SK-N-SH (cell line): ENCODE measurements around the gene ELF4. TPM values are rescaled to one million over a fixed set of nuclear protein-coding genes. Genes with fewer than 3 reads are reported as not detected.

Experiments
- CTCF ChIA-PET: fragments of 300-600, 350-600 bp; formaldehyde crosslinking; extraction: SDS; loops from one replicate; lab custom pipeline; 2021; lab: Yijun Ruan, JAX
- POLR2A ChIA-PET: fragments of 350-600 bp; sonication (Branson Sonifier 250); formaldehyde crosslinking; extraction: SDS; loops from one replicate; lab custom pipeline; 2020; ENCODE audit warnings: antibody characterized with exemption, inconsistent platforms; lab: Yijun Ruan, JAX
- DNase-seq: peaks from one replicate; pipeline ENCODE4 v3.0.0; 2012
- H2AFZ ChIP-seq: fragments of 200-600 bp; sonication (generic); 2 replicates; pipeline ENCODE4 v1.8.1; 2016; ENCODE audit warnings: antibody characterized with exemption, mild to moderate bottlenecking, low read depth
- H3F3A ChIP-seq: fragments of 200-600 bp; sonication (generic); replicated peaks from 2 replicates; pipeline ENCODE3; 2016; ENCODE audit warnings: antibody characterized with exemption, mild to moderate bottlenecking; ENCODE audit not compliant: insufficient read depth
- H3K27ac ChIP-seq, 2 experiments: fragments of 200-500 bp in 1 of 2; fragments of 200-600 bp in 1 of 2; sonication (Bioruptor generic) in 1 of 2; sonication (generic), shearing (Covaris generic) in 1 of 2; 2 replicates each; pipeline versions ENCODE4 v1.5.1 to v1.6.1; 2014 to 2016; ENCODE audit warnings: low read depth in 2 of 2, inconsistent platforms in 1 of 2, low read length in 1 of 2, mild to moderate bottlenecking in 1 of 2, mixed read lengths in 1 of 2
- H3K27me3 ChIP-seq: fragments of 200-600 bp; sonication (generic), shearing (Covaris generic); 2 replicates; pipeline ENCODE4 v1.6.1; 2016; ENCODE audit warnings: mixed run types; ENCODE audit not compliant: insufficient read depth
- H3K36me3 ChIP-seq, 2 experiments: fragments of 200-500 bp in 1 of 2; fragments of 200-600 bp in 1 of 2; sonication (Bioruptor generic) in 1 of 2; sonication (generic) in 1 of 2; replicated peaks in 1 of 2; 2 replicates each; pipeline versions ENCODE3 to v1.5.1; 2014 to 2016; ENCODE audit warnings: low read length in 1 of 2, mild to moderate bottlenecking in 1 of 2; ENCODE audit not compliant: insufficient read depth in 2 of 2, control insufficient read depth in 1 of 2
- H3K4me1 ChIP-seq, 2 experiments: fragments of 200-500 bp in 1 of 2; fragments of 200-600 bp in 1 of 2; sonication (Bioruptor generic) in 1 of 2; sonication (generic), shearing (Covaris generic) in 1 of 2; 2 replicates each; pipeline versions ENCODE4 v1.5.1 to v1.6.1; 2014 to 2016; ENCODE audit warnings: low read depth in 1 of 2, low read length in 1 of 2, mixed run types in 1 of 2; ENCODE audit not compliant: insufficient read depth in 2 of 2, control insufficient read depth in 1 of 2
- H3K4me2 ChIP-seq: fragments of 200-600 bp; sonication (generic), shearing (Covaris generic); 2 replicates; pipeline ENCODE4 v1.6.1; 2017; ENCODE audit warnings: mixed run types
- H3K4me3 ChIP-seq, 2 experiments: fragments of 200-500 bp in 1 of 2; fragments of 200-600 bp in 1 of 2; sonication (Bioruptor generic) in 1 of 2; sonication (generic), shearing (Covaris generic) in 1 of 2; 2 replicates each; pipeline versions ENCODE4 v1.5.1 to v1.8.1; 2014 to 2016; ENCODE audit warnings: low read depth in 2 of 2, inconsistent platforms in 1 of 2, low read length in 1 of 2, mild to moderate bottlenecking in 1 of 2, mixed read lengths in 1 of 2, moderate library complexity in 1 of 2
- H3K79me2 ChIP-seq: fragments of 200-600 bp; sonication (generic); 2 replicates; pipeline ENCODE4 v1.8.1; 2017; ENCODE audit warnings: mild to moderate bottlenecking; ENCODE audit not compliant: insufficient read depth
- H3K9ac ChIP-seq: fragments of 200-600 bp; sonication (generic); 2 replicates; pipeline ENCODE4 v1.6.1; 2017; ENCODE audit warnings: mixed run types
- H3K9me2 ChIP-seq: fragments of 200-600 bp; sonication (generic); 2 replicates; pipeline ENCODE4 v1.6.1; 2017; ENCODE audit warnings: mixed run types
- H3K9me3 ChIP-seq: fragments of 200-600 bp; sonication (generic); 2 replicates; pipeline ENCODE4 v1.6.1; 2017; ENCODE audit warnings: mixed run types, mild to moderate bottlenecking, moderate library complexity
- H4K20me1 ChIP-seq: fragments of 200-600 bp; sonication (generic); 2 replicates; pipeline ENCODE4 v1.6.1; 2017; ENCODE audit warnings: mild to moderate bottlenecking, mixed run types; ENCODE audit not compliant: insufficient read depth
- CHD2 ChIP-seq: fragments of 150-350 bp; IDR thresholded peaks from 2 replicates; pipeline ENCODE4 v1.6.1; 2018; ENCODE audit warnings: low read length; ENCODE audit not compliant: partially characterized antibody
- EP300 ChIP-seq, 2 experiments: IDR thresholded peaks; 2 replicates each; pipeline versions ENCODE4 v1.4.0 to v1.6.1; 2012; ENCODE audit warnings: borderline replicate concordance in 1 of 2, low read depth in 1 of 2, low read length in 1 of 2
- EZH2phosphoT487 ChIP-seq: fragments of 200-600 bp; sonication (generic); IDR thresholded peaks from 2 replicates; pipeline ENCODE4 v1.6.1; 2017; ENCODE audit warnings: low read depth, mixed run types, mild to moderate bottlenecking, antibody characterized with exemption, moderate library complexity, borderline replicate concordance
- FOSL2 ChIP-seq: IDR thresholded peaks from 2 replicates; pipeline ENCODE4 v1.4.0; 2012; ENCODE audit warnings: low read depth, mild to moderate bottlenecking, moderate library complexity, borderline replicate concordance
- FOXJ3 ChIP-seq: sonication (generic); formaldehyde crosslinking; IDR thresholded peaks from 2 replicates; pipeline ENCODE4 v1.5.1; 2020; ENCODE audit warnings: mild to moderate bottlenecking, missing genetic modification reagents
- FOXM1 ChIP-seq: IDR thresholded peaks from 2 replicates; pipeline ENCODE4 v1.4.0; 2012; ENCODE audit warnings: low read depth, mild to moderate bottlenecking
- GABPA ChIP-seq: IDR thresholded peaks from 2 replicates; pipeline ENCODE4 v1.4.0; 2012; ENCODE audit warnings: low read depth, mild to moderate bottlenecking
- GATA2 ChIP-seq: sonication (generic); formaldehyde crosslinking; IDR thresholded peaks from 2 replicates; pipeline ENCODE4 v1.5.0; 2020; ENCODE audit warnings: mild to moderate bottlenecking, missing genetic modification reagents
- MEF2A ChIP-seq: IDR thresholded peaks from 2 replicates; pipeline ENCODE4 v1.4.0; 2012; ENCODE audit warnings: low read depth, borderline replicate concordance
- NFIC ChIP-seq: IDR thresholded peaks from 2 replicates; pipeline ENCODE4 v1.4.0; 2012; ENCODE audit warnings: borderline replicate concordance
- POLR2AphosphoS5 ChIP-seq: IDR thresholded peaks from 2 replicates; pipeline ENCODE4 v1.6.1; 2012; ENCODE audit warnings: low read depth, low read length
- RCOR1 ChIP-seq: fragments of 150-350 bp; IDR thresholded peaks from 2 replicates; pipeline ENCODE4 v1.6.1; 2017; ENCODE audit warnings: antibody characterized with exemption, low read length
- RXRA ChIP-seq: IDR thresholded peaks from 2 replicates; pipeline ENCODE4 v1.4.0; 2012; ENCODE audit warnings: low read depth, mild to moderate bottlenecking, borderline replicate concordance
- SIN3A ChIP-seq: IDR thresholded peaks from 2 replicates; pipeline ENCODE4 v1.6.1; 2012; ENCODE audit warnings: low read depth, mild to moderate bottlenecking, low read length, moderate library complexity, borderline replicate concordance
- TCF12 ChIP-seq: IDR thresholded peaks from 2 replicates; pipeline ENCODE4 v1.4.0; 2012
- WGBS: methylation state at CpG from one replicate; pipeline ENCODE4 v1.1.6; 2017; ENCODE audit warnings: low lambda C conversion rate; 5-methylcytosine and 5-hydroxymethylcytosine counted together
- polyA plus RNA-seq, 3 experiments: library from polyadenylated mRNA; depleted of rRNA; stranded (reverse); fragments of >200 nt; gene quantifications; 2 replicates each; pipeline ENCODE4 v1.2.3, GENCODE V29; 2012
- TF ChIP-seq, protein P1 (sequence below): IDR thresholded peaks from 2 replicates; pipeline ENCODE4 v1.6.1; 2012; ENCODE audit warnings: mild to moderate bottlenecking, low read depth, low read length, moderate library complexity
- TF ChIP-seq, protein P2 (sequence below): IDR thresholded peaks from 2 replicates; pipeline ENCODE4; 2012
- TF ChIP-seq, protein P3 (sequence below): IDR thresholded peaks from 2 replicates; pipeline ENCODE4 v1.4.0; 2012; ENCODE audit warnings: low read depth
- TF ChIP-seq, protein P4 (sequence below): IDR thresholded peaks from 2 replicates; pipeline ENCODE4 v1.4.0; 2012; ENCODE audit warnings: low read depth, borderline replicate concordance

The ELF4 gene
- polyA plus RNA-seq, 1 of the 3 experiments (the other 2 are of a cell fraction), result 9.6 TPM

DNA sequence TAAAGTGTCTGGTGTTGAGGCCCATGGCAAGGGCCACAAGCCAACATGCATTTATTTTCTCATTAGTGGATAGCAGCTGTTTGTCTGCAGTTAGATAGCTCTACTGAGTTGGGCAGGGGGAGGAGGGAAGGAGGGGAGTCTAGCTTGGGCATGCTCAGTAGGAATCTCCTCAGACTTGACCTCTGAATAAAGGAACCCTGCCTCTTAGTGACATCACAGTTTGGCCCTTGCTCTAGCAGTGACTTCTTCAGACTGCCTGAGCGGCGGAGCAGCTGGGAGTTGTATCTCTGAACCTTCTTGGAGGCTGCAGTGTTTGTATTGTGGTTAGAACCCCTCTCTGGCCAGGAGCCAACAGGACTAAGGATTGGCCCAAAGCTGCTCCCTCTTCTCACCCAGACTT, 70.5 kb downstream of the ELF4 start (continued):
- TF ChIP-seq NFIC (no peak), RXRA (no peak), FOXJ3 (CRISPR knock-in tag) (no peak), POLR2AphosphoS5 (no peak), EP300 (IDR thresholded peaks at IDR 0.05; ENCODE audit: borderline replicate concordance in 1 of 2, low read depth in 1 of 2, low read length in 1 of 2) (no peak)

DNA sequence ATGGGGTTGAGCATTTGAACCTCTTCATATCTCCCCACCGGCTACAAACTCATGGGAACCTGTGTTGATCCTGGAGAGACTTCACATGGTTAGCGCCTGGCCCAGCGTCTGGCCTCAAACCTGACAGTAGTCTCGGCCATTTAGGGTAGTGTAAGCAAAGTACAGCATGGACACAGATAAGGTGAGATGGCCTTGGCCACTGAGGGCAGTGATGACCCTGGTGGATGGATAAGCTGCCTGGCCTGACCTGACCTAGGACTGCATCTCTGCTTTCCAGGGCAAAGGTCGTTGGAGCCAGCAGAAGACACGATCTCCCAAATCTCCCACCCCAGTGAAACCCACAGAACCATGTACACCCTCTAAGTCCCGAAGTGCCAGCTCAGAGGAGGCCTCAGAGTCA, 76.1 kb downstream of the ELF4 start:
- Histone ChIP-seq H4K20me1 (no peaks in the 10 kb centered on the region), H3K9me3 (no peaks in the 10 kb centered on the region), H3K9ac (no peak overlapping the region), H3K27ac (no peak overlapping the region), H3K27me3 (peaks cover 28% of the 10 kb centered on the region), H3K9me2 (no peaks in the 10 kb centered on the region), H3K79me2 (no peaks in the 10 kb centered on the region), H3K4me3 (no peak overlapping the region), H3K4me2 (no peak overlapping the region), H2AFZ (no peak overlapping the region), H3K36me3 (peaks cover 0 to 14% of the 10 kb centered on the region in 2 experiments), H3K4me1 (no peaks in the 10 kb centered on the region), H3F3A (no peaks in the 10 kb centered on the region)
- no peak for DNase-seq
- WGBS, result 35% methylated on average over 6 of the region's 7 CpGs
- ChIA-PET POLR2A (no interaction called here), CTCF (interaction anchor here (0.8 to 1.5 kb wide), 5 partner anchors 8 to 109 kb away, joined by 3 to 5 read pairs (median 3); no protein-coding TSS in a partner anchor)
- TF ChIP-seq SIN3A (no peak), TCF12 (no peak), GABPA (no peak), EZH2phosphoT487 (no peak), CHD2 (no peak), POLR2AphosphoS5 (no peak), FOXM1 (no peak), RCOR1 (no peak), MEF2A (no peak), FOSL2 (no peak), GATA2 (CRISPR knock-in tag) (no peak)
- TF ChIP-seq, protein P1, sequence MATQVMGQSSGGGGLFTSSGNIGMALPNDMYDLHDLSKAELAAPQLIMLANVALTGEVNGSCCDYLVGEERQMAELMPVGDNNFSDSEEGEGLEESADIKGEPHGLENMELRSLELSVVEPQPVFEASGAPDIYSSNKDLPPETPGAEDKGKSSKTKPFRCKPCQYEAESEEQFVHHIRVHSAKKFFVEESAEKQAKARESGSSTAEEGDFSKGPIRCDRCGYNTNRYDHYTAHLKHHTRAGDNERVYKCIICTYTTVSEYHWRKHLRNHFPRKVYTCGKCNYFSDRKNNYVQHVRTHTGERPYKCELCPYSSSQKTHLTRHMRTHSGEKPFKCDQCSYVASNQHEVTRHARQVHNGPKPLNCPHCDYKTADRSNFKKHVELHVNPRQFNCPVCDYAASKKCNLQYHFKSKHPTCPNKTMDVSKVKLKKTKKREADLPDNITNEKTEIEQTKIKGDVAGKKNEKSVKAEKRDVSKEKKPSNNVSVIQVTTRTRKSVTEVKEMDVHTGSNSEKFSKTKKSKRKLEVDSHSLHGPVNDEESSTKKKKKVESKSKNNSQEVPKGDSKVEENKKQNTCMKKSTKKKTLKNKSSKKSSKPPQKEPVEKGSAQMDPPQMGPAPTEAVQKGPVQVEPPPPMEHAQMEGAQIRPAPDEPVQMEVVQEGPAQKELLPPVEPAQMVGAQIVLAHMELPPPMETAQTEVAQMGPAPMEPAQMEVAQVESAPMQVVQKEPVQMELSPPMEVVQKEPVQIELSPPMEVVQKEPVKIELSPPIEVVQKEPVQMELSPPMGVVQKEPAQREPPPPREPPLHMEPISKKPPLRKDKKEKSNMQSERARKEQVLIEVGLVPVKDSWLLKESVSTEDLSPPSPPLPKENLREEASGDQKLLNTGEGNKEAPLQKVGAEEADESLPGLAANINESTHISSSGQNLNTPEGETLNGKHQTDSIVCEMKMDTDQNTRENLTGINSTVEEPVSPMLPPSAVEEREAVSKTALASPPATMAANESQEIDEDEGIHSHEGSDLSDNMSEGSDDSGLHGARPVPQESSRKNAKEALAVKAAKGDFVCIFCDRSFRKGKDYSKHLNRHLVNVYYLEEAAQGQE, result no peak
- TF ChIP-seq, protein P2, sequence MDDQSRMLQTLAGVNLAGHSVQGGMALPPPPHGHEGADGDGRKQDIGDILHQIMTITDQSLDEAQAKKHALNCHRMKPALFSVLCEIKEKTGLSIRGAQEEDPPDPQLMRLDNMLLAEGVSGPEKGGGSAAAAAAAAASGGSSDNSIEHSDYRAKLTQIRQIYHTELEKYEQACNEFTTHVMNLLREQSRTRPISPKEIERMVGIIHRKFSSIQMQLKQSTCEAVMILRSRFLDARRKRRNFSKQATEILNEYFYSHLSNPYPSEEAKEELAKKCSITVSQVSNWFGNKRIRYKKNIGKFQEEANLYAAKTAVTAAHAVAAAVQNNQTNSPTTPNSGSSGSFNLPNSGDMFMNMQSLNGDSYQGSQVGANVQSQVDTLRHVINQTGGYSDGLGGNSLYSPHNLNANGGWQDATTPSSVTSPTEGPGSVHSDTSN, result no peak
- TF ChIP-seq, protein P3, sequence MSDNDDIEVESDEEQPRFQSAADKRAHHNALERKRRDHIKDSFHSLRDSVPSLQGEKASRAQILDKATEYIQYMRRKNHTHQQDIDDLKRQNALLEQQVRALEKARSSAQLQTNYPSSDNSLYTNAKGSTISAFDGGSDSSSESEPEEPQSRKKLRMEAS, result no peak
- TF ChIP-seq, protein P4, sequence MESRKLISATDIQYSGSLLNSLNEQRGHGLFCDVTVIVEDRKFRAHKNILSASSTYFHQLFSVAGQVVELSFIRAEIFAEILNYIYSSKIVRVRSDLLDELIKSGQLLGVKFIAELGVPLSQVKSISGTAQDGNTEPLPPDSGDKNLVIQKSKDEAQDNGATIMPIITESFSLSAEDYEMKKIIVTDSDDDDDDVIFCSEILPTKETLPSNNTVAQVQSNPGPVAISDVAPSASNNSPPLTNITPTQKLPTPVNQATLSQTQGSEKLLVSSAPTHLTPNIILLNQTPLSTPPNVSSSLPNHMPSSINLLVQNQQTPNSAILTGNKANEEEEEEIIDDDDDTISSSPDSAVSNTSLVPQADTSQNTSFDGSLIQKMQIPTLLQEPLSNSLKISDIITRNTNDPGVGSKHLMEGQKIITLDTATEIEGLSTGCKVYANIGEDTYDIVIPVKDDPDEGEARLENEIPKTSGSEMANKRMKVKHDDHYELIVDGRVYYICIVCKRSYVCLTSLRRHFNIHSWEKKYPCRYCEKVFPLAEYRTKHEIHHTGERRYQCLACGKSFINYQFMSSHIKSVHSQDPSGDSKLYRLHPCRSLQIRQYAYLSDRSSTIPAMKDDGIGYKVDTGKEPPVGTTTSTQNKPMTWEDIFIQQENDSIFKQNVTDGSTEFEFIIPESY, result no peak
